ENCODE results near the gene CAPN14.

The CAPN14 gene

DNA sequence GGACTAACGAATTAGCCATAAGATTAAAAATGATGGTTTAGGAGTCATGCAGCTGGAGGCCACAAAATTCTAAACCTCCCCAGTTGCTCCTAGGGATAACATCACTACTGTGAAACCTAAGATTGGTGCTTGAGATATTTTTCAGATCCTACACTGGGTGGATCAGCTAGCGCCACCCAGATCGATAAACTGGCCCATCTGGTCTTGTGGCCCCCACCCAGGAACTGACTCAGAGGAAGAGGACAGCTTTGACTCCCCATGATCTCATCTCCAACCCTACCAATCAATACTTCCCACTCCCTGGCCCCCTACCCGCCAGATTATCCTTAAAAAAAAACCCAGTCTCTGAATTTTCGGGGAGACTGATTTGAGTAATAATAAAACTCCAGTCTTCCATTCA, 84.5 kb downstream of the CAPN14 start:
- H3K27me3 ChIP-seq = peaks cover 17% of the 10 kb centered on the region
- H3K9me3 ChIP-seq = no peaks in the 10 kb centered on the region
- no peak overlapping the region for H3K27ac ChIP-seq
- peaks cover 11 to 16% of the 10 kb centered on the region in 2 experiments for H3K4me1 ChIP-seq (ENCODE audit: control insufficient read depth in 1 of 2, insufficient read depth in 1 of 2, low read depth in 1 of 2, low read length in 1 of 2)
- no peak for TF ChIP-seq CTCF (IDR thresholded peaks at IDR 0.05)
- H3K36me3 ChIP-seq = no peaks in the 10 kb centered on the region
- no peak overlapping the region for H3K4me3 ChIP-seq (ENCODE audit: low read depth in 1 of 2, low read length in 1 of 2)

- peaks cover 8% of the 10 kb centered on the region for H3K27me3 ChIP-seq
- H3K9me3 ChIP-seq = no peaks in the 10 kb centered on the region
- TF ChIP-seq CTCF (IDR thresholded peaks at IDR 0.05) = no peak
- no peaks in the 10 kb centered on the region for H3K36me3 ChIP-seq
- H3K4me3 ChIP-seq (ENCODE audit: low read depth in 1 of 2, low read length in 1 of 2) = no peak overlapping the region
- H3K27ac ChIP-seq = no peak overlapping the region
- peaks cover 2 to 12% of the 10 kb centered on the region in 2 experiments for H3K4me1 ChIP-seq (ENCODE audit: control insufficient read depth in 1 of 2, insufficient read depth in 1 of 2, low read depth in 1 of 2, low read length in 1 of 2)
Measured at GRCh38 chr2:31131871-31132270, 85.4 kb downstream of the CAPN14 start.

GRCh38 chr2:31129375-31130171, 87.7 kb downstream of the CAPN14 start:
- H3K27me3 ChIP-seq = no peaks in the 10 kb centered on the region
- H3K9me3 ChIP-seq = no peaks in the 10 kb centered on the region
- H3K36me3 ChIP-seq = no peaks in the 10 kb centered on the region
- no peaks in the 10 kb centered on the region for H3K4me1 ChIP-seq (ENCODE audit: control insufficient read depth in 1 of 2, insufficient read depth in 1 of 2, low read depth in 1 of 2, low read length in 1 of 2)
- H3K27ac ChIP-seq = no peak overlapping the region
- H3K4me3 ChIP-seq (ENCODE audit: low read depth in 1 of 2, low read length in 1 of 2) = no peak overlapping the region
- TF ChIP-seq CTCF (IDR thresholded peaks at IDR 0.05) = no peak

DNA sequence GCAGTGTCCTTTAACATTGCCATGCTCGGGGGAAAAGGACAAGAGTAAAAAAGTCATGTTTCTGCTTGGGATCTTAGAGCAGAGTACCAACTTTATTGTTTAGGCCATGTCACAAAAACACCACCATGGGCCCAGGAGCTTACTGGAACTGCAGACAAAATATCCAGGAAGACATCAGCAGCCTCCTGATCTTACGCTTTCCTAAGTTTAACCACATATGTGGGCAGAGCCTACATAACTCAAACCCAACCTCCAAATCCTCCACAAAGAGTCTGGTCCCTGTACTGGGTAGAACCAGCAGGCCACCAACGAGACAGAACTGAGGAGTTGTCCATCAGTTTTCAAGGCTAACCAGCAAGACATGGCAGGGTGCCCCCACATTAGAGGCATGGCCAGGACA, 89.4 kb downstream of the CAPN14 start:
- Histone ChIP-seq H3K27me3 (no peaks in the 10 kb centered on the region), H3K27ac (no peak overlapping the region), H3K36me3 (no peaks in the 10 kb centered on the region), H3K4me3 (ENCODE audit: low read depth in 1 of 2, low read length in 1 of 2) (no peak overlapping the region), H3K9me3 (no peaks in the 10 kb centered on the region), H3K4me1 (ENCODE audit: control insufficient read depth in 1 of 2, insufficient read depth in 1 of 2, low read depth in 1 of 2, low read length in 1 of 2) (no peaks in the 10 kb centered on the region)
- no peak for TF ChIP-seq CTCF (IDR thresholded peaks at IDR 0.05)

DNA sequence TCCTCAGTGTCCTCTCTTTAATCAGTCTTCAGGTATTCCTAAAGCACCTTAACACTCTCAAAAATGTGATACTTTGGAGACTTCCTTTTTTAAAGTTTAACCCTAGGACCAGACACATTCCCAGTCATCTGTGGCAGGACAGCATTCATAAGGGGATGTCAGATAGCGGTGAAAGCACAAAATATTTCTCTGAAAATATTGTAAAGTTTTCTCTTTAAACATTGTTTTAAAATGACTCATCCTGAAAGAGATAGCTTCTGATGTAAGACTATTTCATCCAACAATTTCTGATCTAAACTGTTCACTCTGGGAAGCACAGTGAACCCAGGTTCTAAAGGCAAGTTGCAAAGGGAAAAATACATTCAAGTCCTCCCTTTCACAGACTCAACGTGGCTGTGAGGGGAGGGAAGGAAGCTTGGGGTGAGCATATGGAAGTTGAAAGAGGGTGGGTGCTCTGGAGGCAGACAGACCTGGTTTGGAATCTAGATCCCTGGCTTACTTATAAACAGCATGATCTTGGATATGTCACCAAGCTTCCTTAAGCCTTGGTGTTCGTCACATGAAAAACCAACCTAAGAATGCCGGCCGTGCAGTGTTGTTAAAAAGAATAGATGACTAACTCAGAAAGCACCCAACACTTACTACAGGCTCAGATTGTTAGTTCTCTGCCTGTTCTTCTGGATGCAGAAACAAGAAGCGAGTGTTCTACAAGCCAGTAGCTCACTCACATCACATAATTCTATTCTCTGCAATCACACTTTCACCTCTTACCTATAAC, 91.2 kb downstream of the CAPN14 start:
- no peaks in the 10 kb centered on the region for H3K9me3 ChIP-seq
- no peak for TF ChIP-seq CTCF (IDR thresholded peaks at IDR 0.05)
- H3K27ac ChIP-seq = no peak overlapping the region
- no peak overlapping the region for H3K4me3 ChIP-seq (ENCODE audit: low read depth in 1 of 2, low read length in 1 of 2)
- H3K36me3 ChIP-seq = no peaks in the 10 kb centered on the region
- no peaks in the 10 kb centered on the region for H3K4me1 ChIP-seq (ENCODE audit: control insufficient read depth in 1 of 2, insufficient read depth in 1 of 2, low read depth in 1 of 2, low read length in 1 of 2)
- H3K27me3 ChIP-seq = no peaks in the 10 kb centered on the region
